Left ventricle myocardium superior (tissue), 1 donor: Measurements from ENCODE around the gene THEM5. TPM values are rescaled to one million over a fixed set of nuclear protein-coding genes. Genes with fewer than 3 reads are reported as not detected.

Source experiments
- ATAC-seq: fragments of 200-7000 bp; cut with Tn5 transposase; one replicate; pipeline ENCODE4 v1.9.1; 2020; ENCODE audit warnings: mild to moderate bottlenecking, moderate library complexity
- DNase-seq: peaks from one replicate; pipeline ENCODE4 v3.0.0-alpha.2; 2020
- intact Hi-C: fragments of 100-400 bp; cut with micrococcal nuclease; formaldehyde crosslinking; loops from one replicate; pipeline ENCODE4 v1.11.0; 2022
- total RNA-seq: library from RNA; stranded (reverse); fragmentation: NEBNext Ultra II Directional; extraction: Animal tissue kit (Norgen Biotek cat#: 25700); gene quantifications from one replicate; pipeline ENCODE4 v1.2.1, GENCODE V29; 2021
- donor health status: DM: no; HTN: yes; CAD: no; lungs with severe emphysema.

Gene THEM5
- total RNA-seq, 1 donor from 2014 or later = not detected

DNA sequence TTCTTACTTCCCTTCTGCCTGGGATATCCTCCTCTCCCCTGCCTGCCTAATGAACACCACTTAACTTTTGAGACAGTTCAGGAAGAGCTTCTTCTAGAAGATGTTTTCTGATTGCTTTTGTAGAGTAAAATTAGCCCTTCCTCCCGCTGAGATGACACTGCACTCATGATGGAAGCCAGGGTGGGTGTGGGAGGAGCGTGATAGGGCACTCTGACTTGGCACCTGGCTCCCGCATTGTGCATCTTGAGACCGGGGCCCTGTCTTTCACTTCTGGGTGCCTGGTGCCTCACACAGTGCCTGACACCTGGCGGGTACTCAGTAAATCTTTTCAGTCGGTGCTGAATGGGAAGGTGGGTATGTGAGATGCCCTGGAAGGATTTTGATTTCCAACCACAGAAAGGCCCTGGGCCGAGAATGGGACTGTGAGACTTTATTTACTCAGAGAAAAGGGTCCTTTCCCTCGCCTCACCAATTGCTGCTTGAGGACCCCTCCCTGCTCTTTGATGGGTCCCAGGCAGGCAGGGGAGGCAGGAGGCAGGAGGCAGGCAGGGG is 6.8 kb downstream of the THEM5 start:
- no peak for DNase-seq
- intact Hi-C loops = no loop called here
- ATAC-seq = no peak

DNA sequence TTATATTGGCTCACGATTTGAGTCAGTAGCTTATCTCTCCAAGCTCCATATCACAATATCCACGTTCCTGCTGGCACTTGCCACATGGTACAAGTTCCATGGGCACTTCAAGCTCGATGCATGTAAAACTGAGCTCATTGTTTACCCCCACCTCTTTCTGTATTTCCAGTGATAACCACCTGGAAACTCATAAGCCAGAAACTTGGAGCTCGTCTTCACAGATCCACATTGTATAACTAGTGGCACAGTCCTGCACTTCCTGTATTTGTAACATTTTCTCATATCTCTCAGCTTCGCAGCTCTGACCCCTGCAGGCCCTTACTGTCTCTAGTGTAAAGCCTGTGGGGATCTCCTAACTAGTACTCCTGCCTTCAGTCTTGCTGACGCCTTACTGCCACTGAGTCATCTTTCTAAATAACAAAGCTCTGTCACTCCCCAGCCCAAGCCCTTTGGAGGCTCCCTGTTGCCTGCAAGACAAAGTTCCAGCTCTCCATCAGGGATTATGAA is 7.4 kb downstream of the THEM5 start:
- DNase-seq (no peak), ATAC-seq (no peak)
- intact Hi-C loops = no loop called here

DNA sequence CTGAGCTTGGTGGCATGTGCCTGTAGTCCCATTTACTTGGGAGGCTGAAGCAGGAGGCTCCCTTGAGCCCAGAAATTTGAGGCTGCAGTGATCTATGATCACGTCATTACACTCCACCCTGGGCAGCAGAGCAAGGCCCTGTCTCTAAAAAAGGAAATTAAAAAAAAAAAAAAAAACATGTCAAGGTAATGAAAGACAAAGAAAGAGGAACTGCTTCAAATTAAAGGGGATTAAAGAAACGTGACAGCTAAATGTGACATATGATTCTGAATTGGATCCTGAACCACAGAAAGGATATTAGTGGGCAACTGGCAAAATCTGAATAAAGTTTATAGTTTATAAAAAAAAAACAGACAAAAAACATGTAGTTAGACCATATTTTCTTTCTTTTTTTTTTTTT is 10.1 kb downstream of the THEM5 start:
- ATAC-seq (no peak), DNase-seq (no peak)
- intact Hi-C loops = no loop called here

DNA sequence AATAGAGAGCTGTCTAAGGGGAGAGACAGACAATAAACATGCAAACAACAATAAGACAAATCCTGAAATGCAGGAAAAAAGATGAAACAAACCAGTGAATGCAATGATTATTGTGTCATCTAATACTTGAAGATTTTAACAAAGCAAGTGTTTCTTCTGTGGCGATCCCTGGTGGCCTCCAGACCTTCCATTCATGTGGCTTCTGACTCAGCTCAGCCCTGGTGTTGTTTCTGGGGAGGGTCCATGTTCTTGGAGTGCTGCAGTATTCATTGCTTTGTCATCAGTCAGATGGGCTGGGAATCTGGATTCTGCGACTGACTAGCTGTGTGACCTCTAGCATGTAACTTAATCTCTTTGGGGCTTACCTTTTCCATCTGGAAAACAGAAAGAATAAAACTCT is 12.4 kb downstream of the THEM5 start:
- ATAC-seq (no peak), DNase-seq (no peak)
- intact Hi-C loops = no loop called here

DNA sequence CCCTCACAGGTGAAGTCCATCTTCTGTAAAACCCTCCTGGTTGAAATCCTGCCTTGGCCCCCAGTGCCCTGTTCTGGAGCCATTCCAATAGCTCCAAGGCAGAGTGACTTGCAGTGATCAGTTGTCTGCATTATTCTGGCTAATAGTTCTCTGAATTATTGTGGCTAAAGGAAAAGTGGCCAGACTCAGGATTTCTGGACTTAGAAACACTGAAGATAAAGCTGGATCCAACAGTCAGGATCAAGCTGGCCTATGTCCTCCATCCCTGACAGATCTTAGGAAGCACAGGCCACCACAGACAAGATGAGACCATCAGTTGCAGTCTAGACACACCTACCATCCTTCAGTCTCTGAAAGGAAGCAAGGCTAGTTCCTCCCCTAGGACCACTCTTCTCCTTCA is 13.1 kb downstream of the THEM5 start:
- ATAC-seq (no peak), DNase-seq (no peak)
- intact Hi-C loops = no loop called here

DNA sequence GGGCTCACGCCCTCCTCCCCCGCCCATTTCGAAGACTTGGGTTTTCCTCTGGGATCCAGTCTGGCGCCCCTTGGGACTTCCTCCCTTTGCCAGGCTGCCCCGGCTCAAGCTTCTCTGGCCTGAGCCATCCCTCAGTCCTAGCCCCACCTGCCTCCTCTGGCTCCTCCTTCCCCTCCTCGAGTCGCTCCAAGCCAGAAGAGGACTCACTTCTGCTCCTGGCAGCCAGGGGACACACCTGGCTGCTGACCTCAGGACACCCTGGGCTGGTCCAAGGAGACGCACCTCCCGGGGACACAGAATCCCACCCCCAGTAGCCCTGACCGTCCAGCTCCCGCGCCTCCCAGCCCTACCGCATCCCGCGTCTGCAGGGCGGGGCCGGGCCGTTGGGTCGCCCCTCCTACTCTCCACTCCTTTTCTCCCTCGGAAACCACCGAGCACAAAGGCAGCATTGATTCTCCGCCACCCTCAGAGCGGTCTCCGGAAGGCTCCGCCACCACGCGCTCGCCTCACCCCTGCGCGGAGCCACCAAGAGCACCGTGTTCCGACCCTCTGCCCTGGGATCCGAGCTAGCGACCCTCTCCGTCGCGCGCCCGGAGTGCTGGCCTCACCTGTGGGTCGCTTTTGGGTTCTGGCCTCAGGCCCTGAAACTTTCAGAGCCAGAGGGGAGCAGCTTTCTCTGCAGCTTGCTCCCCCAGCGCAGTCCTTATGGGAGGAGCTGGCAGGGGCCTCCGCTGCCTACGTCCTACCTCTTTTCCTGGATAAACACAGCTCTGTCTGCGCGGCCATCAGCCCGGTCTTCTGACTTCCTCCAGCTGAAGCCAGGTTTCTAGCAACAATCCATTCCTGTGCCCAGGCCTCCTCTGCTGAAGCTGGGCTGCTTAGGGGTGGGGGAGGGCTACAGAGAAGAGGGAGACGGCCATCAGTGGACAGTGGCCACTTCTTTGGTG is 13.8 kb downstream of the THEM5 start, which contains the start of gene C2CD4D:
TSS of gene C2CD4D (minus strand) at position 364 of the 947 bp plus-strand sequence. CDS start 831 bp downstream, outside the sequence.
- intact Hi-C loops = loop anchor here (10.0 kb wide), 1 partner anchor 245 kb away; no protein-coding TSS in a partner anchor
- peak; percentile 62 for ATAC-seq
- peak; percentile 58 for DNase-seq

DNA sequence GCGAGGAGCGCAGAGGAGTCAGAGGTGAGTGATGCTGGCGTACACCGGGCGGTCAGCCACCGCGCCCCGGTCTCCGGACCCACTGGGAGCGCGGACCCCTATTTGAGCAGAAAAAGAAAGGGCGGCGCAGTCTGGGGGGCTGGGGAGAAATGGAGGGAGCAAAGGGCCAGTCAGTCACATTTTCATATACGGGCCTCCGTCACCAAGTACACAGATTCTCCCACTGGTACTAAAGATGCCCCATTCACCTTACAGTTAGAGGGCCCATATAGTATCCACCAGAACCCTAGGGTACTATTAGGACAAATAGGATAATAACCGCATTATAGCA is 14.5 kb downstream of the THEM5 start:
- no peak for DNase-seq
- intact Hi-C loops = loop anchor here (10.0 kb wide), 1 partner anchor 244 kb away; no protein-coding TSS in a partner anchor
- no peak for ATAC-seq

DNA sequence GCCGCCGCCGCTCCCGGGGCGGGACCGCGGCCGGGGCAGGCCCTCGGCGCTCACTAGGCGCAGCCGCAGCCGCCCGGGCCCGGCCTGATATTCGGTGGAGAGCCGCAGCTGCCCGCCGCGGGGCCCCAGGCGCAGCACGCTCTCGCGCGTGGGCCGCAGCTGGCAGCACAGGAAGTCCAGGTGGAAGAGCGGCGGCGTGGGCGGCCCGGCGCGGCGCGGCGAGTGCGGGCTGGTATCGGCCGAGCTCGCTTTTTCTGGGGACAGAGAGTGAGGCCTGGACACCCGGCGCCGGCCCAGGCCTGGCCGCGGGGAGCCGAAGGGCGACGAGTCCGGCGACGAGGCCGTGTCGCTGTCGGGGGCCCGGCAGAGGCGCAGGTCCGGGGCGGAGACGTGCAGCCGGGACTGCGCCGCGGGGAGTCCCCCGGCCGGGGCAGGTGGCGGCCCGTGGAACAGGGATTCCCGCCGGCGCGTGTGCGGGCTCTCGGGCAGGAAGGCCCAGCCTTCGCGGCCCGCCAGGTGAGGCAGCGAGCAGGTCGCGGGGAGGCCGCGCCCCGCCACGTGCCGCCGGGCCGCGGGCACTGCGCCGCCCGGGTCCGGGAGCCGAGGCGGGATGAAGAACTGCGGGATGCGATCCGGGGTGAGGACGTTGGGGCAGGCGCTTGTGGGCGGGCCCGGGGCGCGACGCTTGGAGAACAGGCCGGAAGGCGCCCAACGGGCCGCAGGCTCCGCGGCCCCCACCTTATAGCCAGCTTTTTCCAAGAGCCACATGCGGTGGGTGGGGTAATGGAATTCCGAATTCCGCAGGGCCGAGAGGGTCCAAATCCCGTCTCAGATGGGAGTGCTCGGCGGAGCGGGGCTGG is 15.1 kb downstream of the THEM5 start:
- DNase-seq (peak; percentile 54), ATAC-seq (peak; percentile 54)
- intact Hi-C loops = loop anchor here (10.0 kb wide), 1 partner anchor 244 kb away; no protein-coding TSS in a partner anchor

DNA sequence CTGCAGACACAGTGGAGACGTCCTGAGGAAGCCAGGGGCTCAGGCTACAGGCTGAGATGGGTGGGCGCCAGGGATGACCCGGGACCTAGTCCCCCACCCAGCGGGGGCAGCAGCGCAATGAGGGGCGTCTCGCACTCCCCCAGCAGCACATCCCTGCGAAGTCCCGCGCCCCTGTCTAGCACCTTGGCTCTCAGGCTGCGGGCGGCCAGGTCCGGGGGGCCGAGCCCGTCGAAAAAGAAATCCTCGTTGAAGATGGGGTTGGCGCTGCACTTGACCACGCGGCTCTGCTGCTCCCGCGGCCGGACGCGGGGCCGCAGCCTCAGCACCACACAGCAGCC is 15.7 kb downstream of the THEM5 start:
- no peak for ATAC-seq
- no peak for DNase-seq
- intact Hi-C loops = loop anchor here (10.0 kb wide), 1 partner anchor 243 kb away; no protein-coding TSS in a partner anchor

DNA sequence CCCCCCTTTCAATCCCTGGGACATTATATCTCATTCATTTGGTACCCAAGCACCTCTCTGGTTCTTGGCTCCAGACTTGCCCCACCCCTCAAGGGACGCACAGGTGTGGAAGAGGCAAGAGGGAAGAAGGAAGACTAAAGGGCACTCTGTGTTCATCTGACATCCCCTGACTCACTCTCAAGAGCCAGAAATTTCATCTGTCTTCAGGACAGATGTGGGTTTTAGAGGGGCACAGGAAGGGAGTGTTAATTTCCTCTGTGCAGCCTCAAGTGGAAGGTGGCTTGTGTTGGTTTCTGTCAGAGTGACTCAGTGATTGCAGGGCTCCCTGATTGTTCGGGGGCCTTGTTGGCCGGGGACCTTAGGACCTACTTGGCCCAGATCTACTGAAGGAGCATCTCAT is 16.3 kb downstream of the THEM5 start:
- ATAC-seq = no peak
- DNase-seq = no peak
- intact Hi-C loops = loop anchor here (10.0 kb wide), 1 partner anchor 242 kb away; no protein-coding TSS in a partner anchor

DNA sequence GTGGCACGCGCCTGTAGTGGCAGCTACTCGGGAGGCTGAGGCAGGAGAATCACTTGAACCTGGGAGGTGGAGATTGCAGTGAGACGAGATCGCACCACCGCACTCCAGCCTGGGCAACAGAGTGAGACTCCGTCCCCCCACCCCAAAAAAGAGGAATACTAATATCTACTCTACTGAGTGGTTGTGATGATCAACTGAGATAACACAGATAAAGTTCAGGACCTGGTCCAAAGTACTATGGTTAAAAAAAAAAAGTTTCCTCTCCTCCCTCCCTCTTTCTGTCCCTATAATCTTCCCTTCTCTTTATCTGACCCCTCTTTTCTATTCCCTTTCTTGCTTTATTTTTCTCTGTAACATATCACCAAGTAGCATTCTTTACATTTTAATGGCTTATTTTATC is 17.9 kb downstream of the THEM5 start:
- intact Hi-C loops = loop anchor here (10.0 kb wide), 1 partner anchor 241 kb away; no protein-coding TSS in a partner anchor
- ATAC-seq (no peak), DNase-seq (no peak)

DNA sequence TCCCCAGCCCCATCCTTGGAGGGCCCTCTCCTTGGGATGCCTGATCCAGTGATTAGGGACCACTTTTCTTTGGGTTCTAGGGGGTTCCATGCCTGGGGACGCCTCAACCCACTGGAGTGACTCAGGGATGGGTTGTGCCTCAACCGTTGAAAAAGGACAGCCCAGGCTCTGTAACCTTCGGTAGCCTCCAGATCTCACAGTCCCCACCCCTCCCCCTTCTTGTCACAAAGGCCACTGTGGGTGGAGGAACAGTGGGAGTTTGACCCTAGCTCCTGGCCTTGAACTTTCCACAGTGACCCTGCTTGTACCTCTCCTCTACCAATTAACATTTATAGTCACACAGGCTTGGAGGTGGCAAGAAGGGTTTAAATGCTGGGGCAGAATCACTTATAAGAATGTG is 19.3 kb downstream of the THEM5 start:
- intact Hi-C loops = loop anchor here (10.0 kb wide), 1 partner anchor 239 kb away; no protein-coding TSS in a partner anchor
- no peak for ATAC-seq
- no peak for DNase-seq

DNA sequence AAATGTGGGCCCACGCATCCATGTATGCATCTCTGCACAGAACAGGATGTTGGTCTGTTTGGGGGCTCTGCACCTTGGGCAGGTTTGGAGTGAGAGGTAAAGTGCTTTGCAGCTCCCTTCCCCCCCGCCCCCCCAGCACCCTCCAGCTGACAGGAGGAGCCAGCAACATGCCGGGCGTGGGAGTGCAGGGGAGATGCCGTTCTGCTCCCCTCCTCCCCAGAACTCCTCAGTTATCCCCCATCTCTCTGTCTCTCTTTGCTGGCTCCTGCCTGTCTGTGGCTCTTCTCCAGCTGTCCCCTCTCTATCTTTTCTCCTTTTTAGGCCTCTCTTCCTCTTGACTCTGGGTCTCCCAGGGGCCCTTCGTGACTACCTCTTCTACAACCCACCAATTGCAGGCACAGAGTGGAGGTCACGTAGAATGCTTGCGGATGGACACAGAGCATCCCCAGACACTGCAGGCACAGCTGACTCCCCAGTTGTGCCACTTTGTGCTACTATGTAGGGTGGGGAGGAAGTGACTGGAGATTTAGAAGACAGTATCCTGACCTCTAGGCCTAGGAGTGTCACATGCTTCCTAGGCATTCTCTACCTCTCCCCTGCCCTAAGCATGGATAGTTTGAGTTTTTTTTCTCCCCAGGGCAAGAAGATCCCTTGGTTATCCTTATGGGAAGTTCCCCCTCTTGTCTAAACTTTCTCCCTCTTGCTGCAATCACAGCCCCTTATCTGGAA is 20.2 kb downstream of the THEM5 start:
- intact Hi-C loops = loop anchor here (10.0 kb wide), 1 partner anchor 239 kb away; no protein-coding TSS in a partner anchor
- DNase-seq (no peak), ATAC-seq (no peak)

DNA sequence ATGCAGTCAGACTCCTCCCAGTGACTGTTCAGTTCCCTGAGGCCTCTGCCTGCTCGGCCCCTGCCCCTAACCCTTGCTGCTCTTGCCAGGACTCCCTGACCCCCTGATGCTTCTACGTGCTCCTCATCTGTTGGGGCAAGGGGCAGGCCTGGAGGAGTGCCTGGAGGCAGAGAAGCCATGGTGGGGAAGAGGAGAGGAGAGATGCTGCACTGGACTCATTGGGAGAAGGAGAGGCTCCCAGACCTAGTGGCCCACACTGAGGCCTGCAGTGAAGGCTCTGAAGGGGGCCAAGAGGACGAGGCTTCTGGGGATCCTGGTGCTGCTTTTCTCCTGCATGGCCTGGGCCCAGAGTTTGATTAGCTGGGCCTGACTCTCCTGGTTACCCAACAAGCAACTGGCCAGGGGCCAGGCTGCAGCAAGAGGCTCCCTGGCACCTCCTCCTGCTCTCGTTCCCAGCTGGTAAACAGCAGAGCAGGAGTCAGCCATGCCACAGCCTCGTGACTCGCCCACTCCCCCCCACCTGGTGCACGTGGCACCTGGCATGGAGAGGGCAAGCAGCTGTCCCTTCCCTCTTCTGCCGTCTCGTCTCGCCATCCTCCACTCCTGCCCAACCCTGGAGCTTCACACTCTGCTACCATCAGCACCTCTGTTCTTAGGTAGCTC is 21.1 kb downstream of the THEM5 start:
- peak; percentile 88 for ATAC-seq
- intact Hi-C loops = loop anchor here (10.0 kb wide), 1 partner anchor 238 kb away; no protein-coding TSS in a partner anchor
- peak; percentile 91 for DNase-seq

DNA sequence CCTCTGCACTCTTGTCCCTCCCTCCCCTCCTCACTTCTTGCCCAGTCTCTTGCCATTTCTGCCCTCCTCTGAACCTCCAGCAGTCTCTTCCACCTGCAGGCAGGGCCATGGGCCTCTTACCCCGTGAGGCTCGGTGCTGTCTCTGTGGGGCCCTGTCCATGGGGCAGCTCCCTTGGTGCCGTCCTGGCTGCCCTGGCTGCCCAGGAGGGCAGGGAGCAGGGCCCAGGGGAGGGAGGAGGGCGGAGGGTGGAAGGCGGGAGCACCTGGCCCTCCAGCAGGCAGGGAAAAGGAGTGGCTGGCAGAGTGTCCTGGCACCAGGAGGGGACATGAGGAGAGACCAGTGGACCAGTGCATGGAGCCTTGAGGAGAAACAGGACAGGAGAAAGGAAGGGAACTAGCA is 21.9 kb downstream of the THEM5 start, which contains the start of gene RORC:
TSS of gene RORC (minus strand) at position 198 of the 400 bp plus-strand sequence. CDS start at position 160, 38 bp downstream.
- intact Hi-C loops = loop anchor here (10.0 kb wide), 1 partner anchor 237 kb away; no protein-coding TSS in a partner anchor
- DNase-seq (peak; percentile 75), ATAC-seq (peak; percentile 90)

DNA sequence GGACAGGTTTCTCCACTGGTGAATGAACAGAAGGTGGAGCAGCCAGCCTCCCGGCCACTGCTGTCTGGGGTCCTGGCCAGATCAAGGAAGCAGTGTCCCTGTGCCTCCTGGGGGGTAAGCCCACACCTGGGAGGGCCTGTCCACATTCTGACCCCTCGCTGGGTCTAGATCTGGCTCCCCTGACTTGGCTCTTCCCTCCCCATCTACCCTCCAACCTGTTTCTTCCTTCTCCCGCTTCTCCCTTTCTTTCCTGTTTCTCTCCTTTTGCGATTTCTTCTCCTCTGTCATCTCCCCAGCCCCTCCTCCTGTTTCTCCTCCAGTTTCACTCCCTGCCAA is 22.3 kb downstream of the THEM5 start:
- ATAC-seq (no peak), DNase-seq (no peak)
- intact Hi-C loops = loop anchor here (10.0 kb wide), 1 partner anchor 236 kb away; no protein-coding TSS in a partner anchor

DNA sequence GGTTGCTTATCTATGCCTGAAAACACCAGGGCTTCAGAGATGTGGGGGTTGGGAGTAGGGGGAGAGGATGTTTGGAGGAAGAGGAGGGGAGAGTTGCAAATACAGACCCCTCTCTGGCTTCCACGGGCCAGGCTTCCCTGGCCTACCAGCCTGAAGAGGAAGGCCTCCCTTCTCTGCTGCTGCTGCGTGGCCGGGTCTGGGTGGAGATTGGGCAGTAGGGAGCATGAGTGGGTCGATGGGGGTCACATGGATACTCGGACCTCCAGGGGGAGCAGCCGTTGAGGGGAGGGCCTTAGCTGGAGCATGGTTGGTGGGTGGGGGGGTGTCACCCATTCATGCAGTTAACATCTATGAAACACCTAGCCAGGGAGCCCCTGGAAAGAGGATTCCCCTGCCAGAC is 23.5 kb downstream of the THEM5 start:
- intact Hi-C loops = loop anchor here (10.0 kb wide), 1 partner anchor 235 kb away; no protein-coding TSS in a partner anchor
- DNase-seq = no peak

More for the DNA sequence above, 23.5 kb downstream of the THEM5 start:
- ATAC-seq = no peak
